ENCODE results near the gene ZNF12. TPM values are rescaled to one million over a fixed set of nuclear protein-coding genes. Genes with fewer than 3 reads are reported as not detected.

Gene ZNF12
- total and polyA plus RNA-seq, 12 donors: 7.2 to 18.0 (median 16.2) TPM

DNA sequence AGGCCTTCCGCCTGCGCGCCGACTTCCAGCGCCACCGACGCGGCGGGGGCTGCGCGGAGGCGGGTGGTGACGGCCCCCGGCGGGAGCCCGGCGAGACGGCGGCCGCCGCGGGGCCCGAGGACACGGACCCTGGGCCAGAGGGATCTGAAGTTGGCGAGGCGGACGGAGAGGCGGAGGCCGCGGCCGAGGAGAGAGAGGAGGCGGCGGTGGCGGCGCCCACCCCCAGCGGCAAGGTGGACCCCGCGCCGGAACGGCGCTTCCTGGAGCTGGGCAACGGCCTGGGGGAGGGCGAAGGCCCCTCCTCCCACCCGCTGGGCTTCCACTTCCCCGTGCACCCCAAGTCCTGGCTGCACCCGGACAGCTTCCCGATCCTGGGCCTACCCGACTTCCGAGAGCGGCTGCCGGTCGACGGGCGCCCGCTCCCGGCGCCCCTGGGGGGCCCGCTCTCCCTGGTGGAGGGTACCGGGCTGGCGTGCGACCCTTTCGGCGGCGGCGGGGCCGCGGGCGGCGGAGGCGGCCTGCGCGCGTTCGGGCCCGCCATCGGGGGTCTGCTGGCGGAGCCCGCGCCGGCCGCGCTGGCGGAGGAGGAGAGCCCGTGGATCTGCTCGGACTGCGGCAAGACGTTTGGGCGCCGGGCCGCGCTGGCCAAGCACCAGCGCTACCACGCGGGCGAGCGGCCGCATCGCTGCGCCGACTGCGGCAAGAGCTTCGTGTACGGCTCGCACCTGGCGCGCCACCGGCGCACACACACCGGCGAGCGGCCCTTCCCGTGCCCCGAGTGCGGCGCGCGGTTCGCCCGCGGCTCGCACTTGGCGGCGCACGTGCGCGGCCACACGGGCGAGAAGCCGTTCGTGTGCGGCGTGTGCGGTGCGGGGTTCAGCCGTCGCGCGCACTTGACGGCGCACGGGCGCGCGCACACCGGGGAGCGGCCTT lies 53.4 kb downstream of the ZNF12 start:
- H3K4me3 ChIP-seq: no peak overlapping the region
- no peak for DNase-seq
- H3K27me3 ChIP-seq: no peaks in the 10 kb centered on the region
- no peak for ATAC-seq
- WGBS, 2 donors: 91 to 94% methylated on average over 115 to 146 of the region's 146 CpGs
- peaks cover 0 to 20% (median 0%) of the 10 kb centered on the region in 11 donors for H3K9me3 ChIP-seq
- no peaks in the 10 kb centered on the region for H3K4me1 ChIP-seq
- intact Hi-C loops (cut with DNase I): no loop called here
- no peak overlapping the region for H3K27ac ChIP-seq
- TF ChIP-seq, protein P1, sequence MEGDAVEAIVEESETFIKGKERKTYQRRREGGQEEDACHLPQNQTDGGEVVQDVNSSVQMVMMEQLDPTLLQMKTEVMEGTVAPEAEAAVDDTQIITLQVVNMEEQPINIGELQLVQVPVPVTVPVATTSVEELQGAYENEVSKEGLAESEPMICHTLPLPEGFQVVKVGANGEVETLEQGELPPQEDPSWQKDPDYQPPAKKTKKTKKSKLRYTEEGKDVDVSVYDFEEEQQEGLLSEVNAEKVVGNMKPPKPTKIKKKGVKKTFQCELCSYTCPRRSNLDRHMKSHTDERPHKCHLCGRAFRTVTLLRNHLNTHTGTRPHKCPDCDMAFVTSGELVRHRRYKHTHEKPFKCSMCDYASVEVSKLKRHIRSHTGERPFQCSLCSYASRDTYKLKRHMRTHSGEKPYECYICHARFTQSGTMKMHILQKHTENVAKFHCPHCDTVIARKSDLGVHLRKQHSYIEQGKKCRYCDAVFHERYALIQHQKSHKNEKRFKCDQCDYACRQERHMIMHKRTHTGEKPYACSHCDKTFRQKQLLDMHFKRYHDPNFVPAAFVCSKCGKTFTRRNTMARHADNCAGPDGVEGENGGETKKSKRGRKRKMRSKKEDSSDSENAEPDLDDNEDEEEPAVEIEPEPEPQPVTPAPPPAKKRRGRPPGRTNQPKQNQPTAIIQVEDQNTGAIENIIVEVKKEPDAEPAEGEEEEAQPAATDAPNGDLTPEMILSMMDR (IDR thresholded peaks at IDR 0.05): no peak
- H3K36me3 ChIP-seq: peaks cover 6 to 68% (median 20%) of the 10 kb centered on the region in 9 donors

DNA sequence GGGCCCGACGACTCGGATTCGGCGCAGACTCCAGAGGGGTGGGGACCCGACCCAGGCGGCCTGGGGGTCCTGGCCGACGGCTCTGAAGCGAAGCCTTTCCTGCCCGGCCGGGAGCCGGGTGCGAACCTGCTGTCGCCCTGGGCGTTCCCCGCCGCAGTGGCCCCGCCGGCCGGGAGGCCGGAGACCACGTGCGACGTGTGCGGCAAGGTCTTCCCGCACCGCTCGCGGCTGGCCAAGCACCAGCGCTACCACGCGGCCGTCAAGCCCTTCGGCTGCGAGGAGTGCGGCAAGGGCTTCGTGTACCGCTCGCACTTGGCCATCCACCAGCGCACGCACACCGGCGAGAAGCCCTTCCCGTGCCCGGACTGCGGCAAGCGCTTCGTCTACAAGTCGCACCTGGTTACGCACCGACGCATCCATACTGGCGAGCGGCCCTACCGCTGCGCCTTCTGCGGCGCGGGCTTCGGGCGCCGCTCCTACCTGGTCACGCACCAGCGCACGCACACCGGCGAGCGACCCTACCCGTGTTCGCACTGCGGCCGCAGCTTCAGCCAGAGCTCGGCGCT lies 54.2 kb downstream of the ZNF12 start:
- 96% methylated on average over 68 to 75 of the region's 75 CpGs for WGBS, 2 donors
- Histone ChIP-seq H3K4me1 (peaks cover 0 to under 1% (median 0%) of the 10 kb centered on the region in 9 donors), H3K9me3 (peaks cover 0 to 20% (median 0%) of the 10 kb centered on the region in 11 donors), H3K36me3 (peaks cover 6 to 76% (median 20%) of the 10 kb centered on the region in 9 donors), H3K4me3 (no peak overlapping the region), H3K27ac (no peak overlapping the region), H3K27me3 (no peaks in the 10 kb centered on the region)
- ATAC-seq (no peak), DNase-seq (no peak)
- intact Hi-C loops (cut with DNase I): no loop called here
- TF ChIP-seq, protein P1 (IDR thresholded peaks at IDR 0.05): no peak

DNA sequence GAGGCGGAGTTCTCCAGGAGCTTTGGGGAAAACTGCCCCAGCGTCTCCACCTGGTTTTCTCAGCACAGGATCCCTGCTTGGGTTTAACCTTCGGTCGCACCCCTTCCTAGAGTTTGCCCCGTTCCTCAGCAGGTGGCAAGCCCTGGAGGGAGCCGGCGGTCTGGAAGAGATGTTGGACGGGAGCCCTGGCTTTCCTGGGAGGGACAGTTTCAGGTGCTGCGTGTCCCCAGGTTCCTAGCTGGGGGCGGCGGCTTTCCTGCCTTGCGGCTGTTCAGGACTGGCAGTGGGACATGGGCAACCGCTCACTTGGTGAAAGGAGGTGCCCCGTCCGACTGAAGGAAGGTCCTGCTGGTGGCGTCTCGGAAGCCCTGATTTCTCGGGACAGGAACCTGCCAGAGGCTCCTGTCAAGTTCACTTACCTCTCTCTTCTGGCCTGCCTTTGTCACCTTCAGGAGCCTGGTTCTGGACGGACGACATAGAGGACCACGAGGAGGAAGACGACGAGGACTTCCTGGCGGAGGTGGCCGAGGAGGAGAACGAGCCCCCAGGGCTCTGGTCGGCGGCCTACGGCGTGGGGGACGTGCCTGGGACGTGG lies 54.8 kb downstream of the ZNF12 start:
- H3K4me1 ChIP-seq: peaks cover 0 to 4% (median 0%) of the 10 kb centered on the region in 9 donors
- DNase-seq (no peak), ATAC-seq (no peak)
- H3K36me3 ChIP-seq: peaks cover 6 to 82% (median 20%) of the 10 kb centered on the region in 9 donors
- H3K4me3 ChIP-seq: no peak overlapping the region
- H3K9me3 ChIP-seq: peaks cover 0 to 20% (median 0%) of the 10 kb centered on the region in 11 donors
- WGBS, 2 donors: 97 to 98% methylated on average over 32 of the region's 32 CpGs
- H3K27me3 ChIP-seq: no peaks in the 10 kb centered on the region
- intact Hi-C loops (cut with DNase I): no loop called here
- TF ChIP-seq, protein P1 (IDR thresholded peaks at IDR 0.05): no peak
- no peak overlapping the region for H3K27ac ChIP-seq

DNA sequence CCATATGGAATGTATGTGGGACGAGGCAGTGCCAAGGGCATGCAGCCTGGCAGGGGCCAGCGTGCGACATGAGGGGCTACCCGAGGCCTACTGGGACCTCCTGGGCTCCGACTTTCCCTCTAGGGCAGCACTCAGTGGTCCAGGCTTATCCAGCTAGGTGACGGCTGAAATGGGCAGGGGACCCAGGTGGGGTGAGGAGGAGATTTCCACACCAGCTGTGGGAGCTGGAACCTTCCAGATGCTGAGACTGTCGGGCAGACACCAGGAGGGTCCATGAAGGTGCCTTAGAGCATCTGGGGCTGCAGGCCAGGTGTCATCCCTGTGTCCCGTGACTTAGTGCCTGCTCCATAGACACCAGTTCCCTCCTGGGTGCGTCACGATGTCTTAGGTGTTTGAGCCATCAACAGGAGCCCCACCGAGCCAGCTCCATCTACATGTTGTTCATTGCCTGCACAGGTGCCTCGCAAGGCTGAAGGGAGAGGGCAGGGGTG lies 56.2 kb downstream of the ZNF12 start:
- WGBS, 2 donors: 96 to 98% methylated on average over 12 of the region's 12 CpGs
- no peak for ATAC-seq
- no peak overlapping the region for H3K4me3 ChIP-seq
- no peak for DNase-seq
- peaks cover 0 to 4% (median 0%) of the 10 kb centered on the region in 9 donors for H3K4me1 ChIP-seq
- peaks cover 0 to 20% (median 0%) of the 10 kb centered on the region in 11 donors for H3K9me3 ChIP-seq
- no peak overlapping the region for H3K27ac ChIP-seq
- TF ChIP-seq, protein P1 (IDR thresholded peaks at IDR 0.05): no peak
- no peaks in the 10 kb centered on the region for H3K27me3 ChIP-seq
- peaks cover 6 to 94% (median 20%) of the 10 kb centered on the region in 9 donors for H3K36me3 ChIP-seq
- intact Hi-C loops (cut with DNase I): no loop called here

Data from heart right ventricle (tissue), 16 donors.